Ishikawa (cell line): Measurements from ENCODE around the gene TMEM131.

ENCODE experiments used
- CEBPB ChIP-seq: IDR thresholded peaks from 2 replicates; pipeline ENCODE4 v1.6.1; 2012
- CREB1 ChIP-seq: IDR thresholded peaks from 2 replicates; pipeline ENCODE4 v1.6.1; 2012; ENCODE audit warnings: low read depth
- EGR1 ChIP-seq: IDR thresholded peaks from 2 replicates; pipeline ENCODE4 v1.6.1; 2012
- EP300 ChIP-seq: IDR thresholded peaks from 2 replicates; pipeline ENCODE4 v1.6.1; 2012; ENCODE audit warnings: borderline replicate concordance
- FOXM1 ChIP-seq: IDR thresholded peaks from 2 replicates; pipeline ENCODE4 v1.6.1; 2012; ENCODE audit warnings: low read depth, borderline replicate concordance
- NFIC ChIP-seq: IDR thresholded peaks from 2 replicates; pipeline ENCODE4 v1.6.1; 2012
- RAD21 ChIP-seq: IDR thresholded peaks from 2 replicates; pipeline ENCODE4 v1.6.1; 2012; ENCODE audit warnings: low read depth
- REST ChIP-seq: IDR thresholded peaks from 2 replicates; pipeline ENCODE4 v1.6.1; 2012; ENCODE audit warnings: low read depth, mild to moderate bottlenecking
- TAF1 ChIP-seq: IDR thresholded peaks from 2 replicates; pipeline ENCODE4 v1.6.1; 2012; ENCODE audit warnings: low read depth, mild to moderate bottlenecking
- TCF12 ChIP-seq: IDR thresholded peaks from 2 replicates; pipeline ENCODE4 v1.6.1; 2012; ENCODE audit warnings: low read depth
- TEAD4 ChIP-seq: IDR thresholded peaks from 2 replicates; pipeline ENCODE4 v1.6.1; 2012
- YY1 ChIP-seq: IDR thresholded peaks from 2 replicates; pipeline ENCODE4 v1.6.1; 2012; ENCODE audit warnings: low read depth
- ZBTB7A ChIP-seq: IDR thresholded peaks from 2 replicates; pipeline ENCODE4 v1.6.1; 2012; ENCODE audit warnings: low read depth
- TF ChIP-seq, protein P1 (sequence below): IDR thresholded peaks from 2 replicates; pipeline ENCODE4 v1.6.1; 2012
- TF ChIP-seq, protein P2 (sequence below): IDR thresholded peaks from 2 replicates; pipeline ENCODE4 v1.6.1; 2012

The TMEM131 gene

GRCh38 chr2:97863829-97864228 is 131.9 kb downstream of the TMEM131 start:
- TF ChIP-seq CREB1 (no peak), TEAD4 (no peak), NFIC (no peak), CEBPB (no peak)

DNA sequence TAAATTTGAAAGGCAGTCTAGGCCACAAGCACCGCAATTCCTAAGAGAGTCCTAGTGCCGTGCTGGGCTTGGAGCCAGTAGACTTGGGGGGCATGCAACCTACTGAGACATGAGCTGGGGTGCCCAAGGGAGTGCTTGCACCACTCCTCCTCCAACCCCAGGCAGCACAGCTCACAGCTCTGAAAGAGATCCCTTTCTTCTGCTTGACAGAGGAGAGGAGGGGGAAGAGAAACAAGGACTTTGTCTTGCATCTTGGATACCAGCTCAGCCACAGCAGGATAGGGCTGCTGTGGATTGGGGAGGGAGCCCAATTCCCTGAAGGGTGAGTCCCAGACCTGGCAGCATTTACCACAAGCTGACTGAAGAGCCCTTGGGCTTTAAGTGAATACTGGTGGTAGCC is 134.6 kb downstream of the TMEM131 start:
- TF ChIP-seq, protein P1, sequence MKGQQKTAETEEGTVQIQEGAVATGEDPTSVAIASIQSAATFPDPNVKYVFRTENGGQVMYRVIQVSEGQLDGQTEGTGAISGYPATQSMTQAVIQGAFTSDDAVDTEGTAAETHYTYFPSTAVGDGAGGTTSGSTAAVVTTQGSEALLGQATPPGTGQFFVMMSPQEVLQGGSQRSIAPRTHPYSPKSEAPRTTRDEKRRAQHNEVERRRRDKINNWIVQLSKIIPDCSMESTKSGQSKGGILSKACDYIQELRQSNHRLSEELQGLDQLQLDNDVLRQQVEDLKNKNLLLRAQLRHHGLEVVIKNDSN, result no peak
- TF ChIP-seq EGR1 (no peak), YY1 (no peak)

DNA sequence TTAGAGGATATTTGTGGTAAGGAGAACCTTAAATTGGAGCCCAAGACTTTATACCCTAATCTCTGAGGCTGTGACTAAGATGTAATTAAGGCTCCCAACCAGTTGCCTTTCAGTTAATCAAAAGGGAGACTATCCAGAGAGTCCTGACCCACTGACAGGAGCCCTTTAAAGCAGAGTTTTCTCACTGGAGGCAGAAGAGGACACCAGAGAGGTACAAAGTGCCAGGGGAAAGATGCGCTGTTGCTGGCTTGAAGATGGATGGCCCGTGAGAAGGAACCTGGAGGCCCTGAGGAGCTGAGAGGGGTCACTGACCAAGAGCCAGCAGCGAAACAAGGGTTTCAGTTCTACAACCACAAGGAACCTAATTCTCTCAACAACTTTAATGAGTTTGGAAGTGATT is 137.3 kb downstream of the TMEM131 start:
- TF ChIP-seq NFIC (no peak), CREB1 (no peak), TCF12 (no peak), CEBPB (no peak), TAF1 (no peak), ZBTB7A (no peak), EGR1 (no peak), YY1 (no peak), RAD21 (no peak), TEAD4 (no peak), REST (no peak), FOXM1 (no peak), EP300 (no peak)
- TF ChIP-seq, protein P2, sequence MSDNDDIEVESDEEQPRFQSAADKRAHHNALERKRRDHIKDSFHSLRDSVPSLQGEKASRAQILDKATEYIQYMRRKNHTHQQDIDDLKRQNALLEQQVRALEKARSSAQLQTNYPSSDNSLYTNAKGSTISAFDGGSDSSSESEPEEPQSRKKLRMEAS, result no peak
- TF ChIP-seq, protein P1, result no peak

- TF ChIP-seq EGR1 (no peak), CEBPB (no peak), EP300 (no peak), NFIC (no peak), TCF12 (no peak), FOXM1 (no peak), RAD21 (no peak), CREB1 (no peak), ZBTB7A (no peak), TEAD4 (no peak), TAF1 (no peak)
- TF ChIP-seq, protein P1, result no peak
- TF ChIP-seq, protein P2, result no peak
Observed at GRCh38 chr2:97857553-97857952, 138.2 kb downstream of the TMEM131 start.

DNA sequence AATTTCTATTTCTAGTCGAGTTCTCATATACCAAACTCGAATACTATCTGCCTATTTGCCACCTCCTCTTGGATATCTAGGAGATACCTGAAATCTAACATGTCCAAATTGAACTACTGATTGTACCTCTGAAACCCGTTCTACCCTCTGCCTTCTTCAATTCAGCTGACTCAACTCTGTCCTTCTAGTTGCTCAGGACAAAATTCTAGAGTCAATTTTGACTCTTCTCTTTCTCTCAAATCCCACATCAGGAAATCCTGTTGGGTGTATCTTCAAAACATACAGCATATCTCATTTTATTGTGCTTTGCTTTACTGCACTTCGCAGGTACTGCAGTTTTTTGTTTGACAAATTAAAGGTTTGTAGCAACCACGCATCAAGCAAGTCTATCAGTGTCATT is 144.6 kb downstream of the TMEM131 start:
- TF ChIP-seq TAF1 (no peak), EGR1 (no peak), CEBPB (no peak)
- TF ChIP-seq, protein P2, result no peak

- TF ChIP-seq CEBPB, result no peak
- TF ChIP-seq YY1, result no peak
- TF ChIP-seq EP300, result no peak
- TF ChIP-seq TEAD4, result no peak
- TF ChIP-seq, protein P2, result no peak
- TF ChIP-seq ZBTB7A, result no peak
- no peak for TF ChIP-seq CREB1
- no peak for TF ChIP-seq EGR1
- TF ChIP-seq RAD21, result no peak
- no peak for TF ChIP-seq NFIC
Observed at GRCh38 chr2:97849881-97850528, 145.7 kb downstream of the TMEM131 start.

DNA sequence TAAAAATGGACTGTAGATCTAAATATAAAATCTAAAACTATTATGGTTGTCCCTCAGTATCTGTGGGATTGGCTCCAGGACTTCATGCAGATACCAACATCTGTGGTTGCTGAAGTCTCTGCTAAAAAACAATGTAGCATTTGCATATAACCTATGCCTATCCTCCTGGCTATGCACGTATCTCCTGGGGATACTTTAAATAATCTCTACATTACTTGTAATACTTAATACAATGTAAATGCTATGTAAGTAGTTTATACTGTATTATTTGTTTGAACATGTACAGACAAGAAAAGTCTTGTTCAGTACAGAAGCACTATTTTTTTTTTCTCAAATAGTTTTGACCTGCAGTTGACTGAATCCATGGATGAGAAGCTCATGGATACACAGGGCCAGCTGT is 147.4 kb downstream of the TMEM131 start:
- TF ChIP-seq CREB1 (no peak), REST (no peak), YY1 (no peak), CEBPB (no peak), FOXM1 (no peak), TAF1 (no peak)
- TF ChIP-seq, protein P2, result no peak
